HS-5 (cell line): ENCODE data around the gene PCDH11X.
"Not testable (repeated sequence)": the region's sequence is repeated elsewhere in the genome, so short reads cannot be mapped to it uniquely, and the experiment has no call there.

ENCODE experiments used
- DNase-seq: peaks from one replicate; pipeline ENCODE4 v3.0.0-alpha.2; 2012; ENCODE audit warnings: low read depth

Gene PCDH11X, protein sequence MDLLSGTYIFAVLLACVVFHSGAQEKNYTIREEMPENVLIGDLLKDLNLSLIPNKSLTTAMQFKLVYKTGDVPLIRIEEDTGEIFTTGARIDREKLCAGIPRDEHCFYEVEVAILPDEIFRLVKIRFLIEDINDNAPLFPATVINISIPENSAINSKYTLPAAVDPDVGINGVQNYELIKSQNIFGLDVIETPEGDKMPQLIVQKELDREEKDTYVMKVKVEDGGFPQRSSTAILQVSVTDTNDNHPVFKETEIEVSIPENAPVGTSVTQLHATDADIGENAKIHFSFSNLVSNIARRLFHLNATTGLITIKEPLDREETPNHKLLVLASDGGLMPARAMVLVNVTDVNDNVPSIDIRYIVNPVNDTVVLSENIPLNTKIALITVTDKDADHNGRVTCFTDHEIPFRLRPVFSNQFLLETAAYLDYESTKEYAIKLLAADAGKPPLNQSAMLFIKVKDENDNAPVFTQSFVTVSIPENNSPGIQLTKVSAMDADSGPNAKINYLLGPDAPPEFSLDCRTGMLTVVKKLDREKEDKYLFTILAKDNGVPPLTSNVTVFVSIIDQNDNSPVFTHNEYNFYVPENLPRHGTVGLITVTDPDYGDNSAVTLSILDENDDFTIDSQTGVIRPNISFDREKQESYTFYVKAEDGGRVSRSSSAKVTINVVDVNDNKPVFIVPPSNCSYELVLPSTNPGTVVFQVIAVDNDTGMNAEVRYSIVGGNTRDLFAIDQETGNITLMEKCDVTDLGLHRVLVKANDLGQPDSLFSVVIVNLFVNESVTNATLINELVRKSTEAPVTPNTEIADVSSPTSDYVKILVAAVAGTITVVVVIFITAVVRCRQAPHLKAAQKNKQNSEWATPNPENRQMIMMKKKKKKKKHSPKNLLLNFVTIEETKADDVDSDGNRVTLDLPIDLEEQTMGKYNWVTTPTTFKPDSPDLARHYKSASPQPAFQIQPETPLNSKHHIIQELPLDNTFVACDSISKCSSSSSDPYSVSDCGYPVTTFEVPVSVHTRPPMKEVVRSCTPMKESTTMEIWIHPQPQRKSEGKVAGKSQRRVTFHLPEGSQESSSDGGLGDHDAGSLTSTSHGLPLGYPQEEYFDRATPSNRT (N-terminal part only)

DNA sequence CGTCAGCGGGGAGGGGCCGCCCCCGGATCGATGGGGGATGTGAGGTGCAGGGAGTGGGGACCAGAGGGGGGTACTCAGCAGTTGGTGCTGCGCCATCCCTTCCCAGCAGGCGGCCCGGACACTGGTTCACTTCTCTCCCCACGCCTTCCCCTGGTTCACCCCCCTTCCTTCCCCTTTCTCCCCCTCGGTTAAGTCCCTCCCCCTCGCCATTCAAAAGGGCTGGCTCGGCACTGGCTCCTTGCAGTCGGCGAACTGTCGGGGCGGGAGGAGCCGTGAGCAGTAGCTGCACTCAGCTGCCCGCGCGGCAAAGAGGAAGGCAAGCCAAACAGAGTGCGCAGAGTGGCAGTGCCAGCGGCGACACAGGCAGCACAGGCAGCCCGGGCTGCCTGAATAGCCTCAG lies at the start of gene PCDH11X:
PCDH11X (plus strand) TSS at position 241 of the 400 bp plus-strand sequence. CDS start 56,130 bp downstream, outside the sequence.
- not testable (repeated sequence) for DNase-seq

DNA sequence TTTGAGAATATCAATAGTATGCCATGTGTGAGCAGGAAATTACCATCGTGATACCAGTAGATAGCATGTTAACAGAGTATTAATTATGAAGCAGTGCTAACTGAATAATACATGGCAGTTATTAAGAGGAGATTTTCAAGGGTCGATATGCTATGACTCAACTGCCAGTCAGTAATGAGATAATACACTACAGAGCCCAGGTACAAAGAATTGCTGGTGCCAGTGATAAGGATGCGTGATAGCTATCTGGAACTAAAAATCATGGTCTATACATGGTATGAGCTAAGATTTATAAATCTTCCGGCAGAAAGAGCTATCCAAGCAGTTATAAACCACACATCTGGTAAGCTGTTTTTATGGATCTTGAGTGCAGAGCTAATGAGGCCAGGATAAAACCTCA lies 31.7 kb upstream of the PCDH11X start:
- DNase-seq, result not testable (repeated sequence)

DNA sequence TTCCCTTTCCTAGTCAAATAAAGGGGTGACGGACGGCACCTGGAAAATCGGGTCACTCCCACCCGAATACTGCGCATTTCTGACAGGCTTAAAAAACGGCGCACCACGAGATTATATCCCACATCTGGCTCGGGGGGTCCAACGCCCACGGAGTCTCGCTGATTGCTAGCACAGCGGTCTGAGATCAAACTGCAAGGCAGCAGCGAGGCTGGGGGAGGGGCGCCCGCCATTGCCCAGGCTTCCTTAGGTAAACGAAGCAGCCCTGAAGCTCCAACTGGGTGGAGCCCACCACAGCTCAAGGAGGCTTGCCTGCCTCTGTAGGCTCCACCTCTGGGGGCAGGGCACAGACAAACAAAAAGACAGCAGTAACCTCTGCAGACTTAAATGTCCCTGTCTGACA lies 26.2 kb upstream of the PCDH11X start:
- not testable (repeated sequence) for DNase-seq

DNA sequence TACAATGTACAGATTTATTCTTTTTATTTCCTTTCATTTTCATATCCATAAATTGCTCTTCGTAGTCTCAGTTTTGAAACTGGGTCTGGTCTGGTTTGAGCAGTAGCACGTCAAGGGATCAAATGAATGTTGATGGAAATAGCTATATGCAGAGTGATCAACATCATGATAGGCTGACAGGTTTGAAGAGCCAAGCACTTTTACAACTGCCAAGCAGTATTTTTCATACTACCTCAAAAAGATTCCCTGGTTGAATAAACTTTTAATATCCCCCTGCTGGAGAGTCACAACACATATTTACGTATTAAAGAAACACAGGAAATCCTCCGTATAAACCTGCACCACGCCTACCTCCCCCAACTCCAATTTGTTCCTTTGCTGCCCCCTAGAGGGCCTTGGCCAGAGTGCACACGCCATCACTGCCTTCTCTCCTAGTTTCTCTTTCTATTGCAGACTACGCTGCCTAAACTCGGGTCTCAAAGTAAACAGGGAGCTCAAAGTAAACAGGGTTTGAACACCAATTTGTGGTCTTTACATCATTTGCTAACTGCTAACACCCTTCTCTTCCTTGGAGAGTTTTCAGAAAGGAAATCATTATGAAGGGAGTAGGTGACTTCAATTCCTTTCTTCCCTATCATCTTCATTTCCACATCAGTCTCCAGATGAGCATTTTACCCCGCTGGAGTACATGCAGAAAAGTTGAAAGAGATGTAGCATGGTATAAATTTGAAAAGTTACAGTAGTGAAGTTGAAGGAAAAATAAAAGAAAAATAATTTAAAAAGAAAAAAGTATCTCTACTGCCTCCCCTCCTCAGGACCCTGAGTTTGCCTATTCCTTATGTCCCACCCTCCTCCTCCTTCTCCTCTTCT lies 8.3 kb upstream of the PCDH11X start:
- not testable (repeated sequence) for DNase-seq

DNA sequence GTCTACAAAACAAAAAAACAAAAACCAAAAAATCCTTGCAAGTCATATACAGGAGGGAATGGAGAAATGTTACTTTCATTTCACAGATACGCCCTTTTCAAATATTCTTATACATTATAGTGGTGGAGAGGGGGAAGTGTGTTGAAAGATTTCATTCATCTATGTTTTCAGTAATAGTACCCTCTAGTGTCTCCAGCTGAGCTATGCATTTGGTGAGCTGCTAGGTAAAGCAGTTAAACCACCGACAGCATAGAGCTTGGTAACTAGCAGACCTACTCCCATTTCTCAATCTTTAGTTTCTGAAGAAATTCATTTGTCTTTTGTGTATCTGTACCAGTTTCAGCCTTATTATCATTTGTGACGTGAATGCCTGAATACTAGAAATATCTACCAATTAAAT lies 5.2 kb upstream of the PCDH11X start:
- DNase-seq, result not testable (repeated sequence)

DNA sequence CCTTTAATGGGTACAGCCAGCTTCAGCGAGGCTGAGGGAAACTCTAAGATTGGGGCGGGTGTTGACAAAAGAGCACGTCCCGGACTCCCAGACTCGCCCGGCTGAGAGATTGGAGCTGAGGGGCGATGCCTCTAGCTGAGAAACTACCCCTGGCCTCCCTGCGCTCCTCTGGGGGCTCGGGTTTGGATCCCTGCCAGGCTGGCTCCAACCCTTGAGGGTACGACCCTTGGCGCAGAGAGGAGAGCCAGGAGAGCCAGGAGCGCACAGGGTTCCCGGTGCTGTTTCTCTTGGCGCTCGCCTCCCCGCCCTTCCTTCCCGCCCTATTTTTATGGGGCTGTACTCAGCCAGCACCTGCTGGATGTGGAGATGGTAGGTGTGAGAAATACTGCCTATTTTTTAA lies 833 bp downstream of the PCDH11X start:
- DNase-seq, result not testable (repeated sequence)

DNA sequence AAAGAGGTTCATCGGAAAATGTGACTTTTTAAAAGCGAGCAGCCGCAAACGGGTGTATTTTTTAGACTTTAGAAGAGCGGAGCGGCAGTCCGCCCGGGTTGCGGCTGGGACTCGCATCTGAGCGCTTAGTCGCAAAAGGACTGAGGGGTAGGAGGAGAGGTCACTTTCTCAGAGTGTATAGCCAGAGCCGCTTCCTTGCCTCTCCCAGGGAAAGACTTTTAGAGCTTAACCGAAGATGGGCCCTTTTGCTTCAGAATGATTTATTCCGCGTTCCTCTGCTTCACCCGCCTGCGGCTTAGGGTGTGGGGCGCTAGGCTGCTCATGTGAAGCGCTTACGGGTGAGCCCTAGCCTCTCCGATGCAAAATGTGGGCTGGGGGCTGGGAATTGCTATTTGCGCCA lies 1.5 kb downstream of the PCDH11X start:
- DNase-seq, result not testable (repeated sequence)

DNA sequence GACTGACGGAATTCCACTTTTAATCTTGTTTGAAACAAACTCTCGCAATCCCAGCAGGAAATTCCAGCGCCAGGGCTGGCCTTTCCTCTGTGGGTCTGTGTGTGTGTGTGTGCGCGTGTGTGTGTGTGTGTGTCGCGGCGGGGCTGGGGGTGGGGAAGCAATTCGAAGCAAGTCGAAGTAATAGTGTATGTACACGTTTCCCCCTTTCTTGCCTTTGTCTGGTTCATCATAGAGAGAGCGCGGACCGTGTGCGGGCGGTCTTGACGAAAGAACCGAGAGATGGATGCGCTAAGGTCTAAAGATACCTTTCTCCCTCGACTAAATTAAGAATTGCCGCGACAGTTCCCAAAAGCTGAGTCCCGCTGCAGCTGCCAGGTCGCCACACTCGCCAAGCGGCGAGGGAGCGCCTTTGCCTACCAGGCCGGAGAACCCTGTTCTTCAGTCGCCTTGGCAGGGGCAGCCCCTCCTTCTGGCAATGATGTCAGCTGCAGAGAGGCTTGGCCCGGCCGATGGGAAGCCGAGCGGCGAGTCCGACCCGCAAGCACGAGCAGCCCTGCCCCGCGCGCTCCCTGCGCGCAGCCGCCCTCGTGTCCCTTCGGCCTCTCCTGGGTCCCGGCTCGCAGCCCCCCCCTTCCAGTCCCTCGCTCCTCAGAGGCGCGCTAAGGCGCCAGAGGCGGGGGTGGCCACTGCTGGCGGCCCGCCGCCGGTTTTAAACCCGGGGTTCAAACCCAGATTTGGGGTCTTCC lies 2.6 kb downstream of the PCDH11X start:
- not testable (repeated sequence) for DNase-seq

DNA sequence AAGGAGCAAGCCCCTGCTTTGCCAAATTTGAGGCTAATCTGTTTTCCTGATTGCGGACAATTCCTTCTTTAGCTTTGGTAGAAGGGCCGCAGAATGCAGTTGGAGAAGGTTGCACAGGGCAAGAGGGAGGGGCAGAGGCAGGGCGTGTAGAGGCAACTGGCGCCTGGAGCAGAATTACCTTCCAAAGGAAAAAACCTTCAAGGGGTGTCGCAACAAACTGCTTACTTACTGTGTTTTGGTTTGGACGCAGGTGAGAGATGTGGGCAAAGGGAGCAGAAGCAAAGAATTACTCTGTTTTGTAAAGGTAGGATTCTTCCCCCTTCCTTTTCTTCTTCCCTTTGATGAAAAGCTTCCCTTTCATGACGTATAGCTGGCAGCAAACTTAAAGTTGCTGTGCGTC lies 3.6 kb downstream of the PCDH11X start:
- not testable (repeated sequence) for DNase-seq

DNA sequence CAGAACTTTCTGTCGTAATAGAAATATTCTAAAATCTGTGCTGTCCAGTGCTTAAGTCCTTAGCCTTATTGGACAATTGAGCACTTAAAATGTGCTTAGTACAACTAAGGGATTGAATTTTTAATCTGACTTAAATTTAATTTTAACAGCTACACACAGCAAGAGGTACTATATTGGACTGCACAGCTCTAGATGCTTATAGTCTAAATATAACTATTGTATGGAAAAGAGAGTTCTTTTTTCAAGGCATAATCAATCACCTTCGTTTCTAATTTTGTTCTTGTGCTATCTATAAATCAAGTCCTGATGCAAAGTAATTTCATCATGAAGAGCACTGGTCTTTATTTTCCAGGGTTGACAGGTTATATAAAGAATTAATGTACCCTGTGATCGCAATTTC lies 38.4 kb downstream of the PCDH11X start:
- DNase-seq, result not testable (repeated sequence)

DNA sequence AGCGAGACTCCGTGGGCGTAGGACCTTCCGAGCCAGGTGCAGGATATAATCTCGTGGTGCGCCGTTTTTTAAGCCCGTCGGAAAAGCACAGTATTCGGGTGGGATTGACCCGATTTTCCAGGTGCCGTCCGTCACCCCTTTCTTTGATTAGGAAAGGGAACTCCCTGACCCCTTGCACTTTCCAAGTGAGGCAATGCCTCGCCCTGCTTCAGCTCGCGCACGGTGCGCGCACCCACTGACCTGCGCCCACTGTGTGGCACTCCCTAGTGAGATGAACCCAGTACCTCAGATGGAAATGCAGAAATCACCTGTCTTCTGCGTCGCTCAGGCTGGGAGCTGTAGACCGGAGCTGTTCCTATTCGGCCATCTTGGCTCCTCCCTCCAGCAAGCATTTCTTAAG lies 46.1 kb downstream of the PCDH11X start:
- not testable (repeated sequence) for DNase-seq
